BLaER1 treated with 17β-estradiol and CSF1 and Interleukin-3, amounts not matched to agents 10 nM and 100 nM (cell line): Measurements from ENCODE around the gene ARMC7.

Experiments
- H3K27ac ChIP-seq, 11 experiments: shearing (Covaris generic); formaldehyde crosslinking; 2 replicates each; pipeline ENCODE4 v1.8.1; 2022
- H3K27me3 ChIP-seq, 11 experiments: shearing (Covaris generic); formaldehyde crosslinking; 2 replicates each; pipeline ENCODE4 v1.8.1; 2022
- H3K36me3 ChIP-seq, 11 experiments: shearing (Covaris generic); formaldehyde crosslinking; 2 replicates each; pipeline ENCODE4 v1.8.1; 2022
- H3K4me1 ChIP-seq, 10 experiments: shearing (Covaris generic); formaldehyde crosslinking; 2 replicates each; pipeline ENCODE4 v1.8.1; 2022
- H3K4me2 ChIP-seq, 11 experiments: shearing (Covaris generic); formaldehyde crosslinking; 2 replicates each; pipeline ENCODE4 v1.8.1; 2022
- H3K4me3 ChIP-seq, 10 experiments: shearing (Covaris generic); formaldehyde crosslinking; 2 replicates each; pipeline ENCODE4 v1.8.1; 2022
- H3K9ac ChIP-seq, 11 experiments: shearing (Covaris generic); formaldehyde crosslinking; 2 replicates each; pipeline ENCODE4 v1.8.1; 2022
- H3K9me3 ChIP-seq, 11 experiments: shearing (Covaris generic); formaldehyde crosslinking; replicated peaks in 1 of 11; 2 replicates each; pipeline ENCODE4 v1.8.1; 2022
- H4K20me1 ChIP-seq, 11 experiments: shearing (Covaris generic); formaldehyde crosslinking; 2 replicates each; pipeline ENCODE4 v1.8.1; 2022
- Cebpa-rat ChIP-seq, 11 experiments: shearing (Covaris generic); IDR thresholded peaks; 2 replicates each; pipeline ENCODE4 v1.8.1; 2022

Gene ARMC7

DNA sequence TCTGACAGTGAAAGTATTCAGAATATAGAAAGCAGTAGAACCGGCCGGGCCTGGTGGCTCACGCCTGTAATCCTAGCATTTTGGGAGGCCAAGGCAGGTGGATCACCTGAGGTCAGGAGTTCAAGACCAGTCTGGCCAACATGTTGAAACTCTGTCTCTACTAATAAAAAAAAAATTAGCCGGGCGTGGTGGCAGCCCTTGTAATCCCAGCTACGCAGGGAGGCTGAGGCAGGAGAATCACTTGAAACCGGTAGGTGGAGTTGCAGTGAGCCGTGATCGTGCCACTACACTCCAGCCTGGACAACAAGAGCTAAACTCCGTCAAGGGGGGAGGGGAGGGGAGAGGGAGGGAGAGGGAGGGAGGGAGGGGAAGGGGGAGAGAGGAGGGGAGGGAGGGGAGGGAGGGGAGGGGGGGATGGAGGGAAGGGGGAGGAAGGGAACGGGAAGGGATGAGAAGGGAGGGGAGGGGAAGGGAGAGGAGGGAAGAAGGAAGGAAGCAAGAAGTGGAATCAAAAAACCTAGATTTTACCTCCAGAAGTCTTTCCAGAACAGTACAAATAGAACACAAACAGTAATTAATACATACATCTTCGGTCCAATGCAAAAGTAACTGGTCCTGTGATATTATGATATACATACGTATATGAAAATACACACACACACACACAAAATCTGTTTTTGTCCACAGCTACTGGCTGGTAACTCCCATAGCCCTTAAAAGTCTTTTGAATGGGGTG lies 32.6 kb downstream of the ARMC7 start:
- H3K9ac ChIP-seq: no peak overlapping the region
- H3K36me3 ChIP-seq: peaks cover 76 to 98% (median 97%) of the 10 kb centered on the region in 11 experiments
- no peak overlapping the region for H3K27ac ChIP-seq
- H3K9me3 ChIP-seq: no peaks in the 10 kb centered on the region
- peaks cover 20 to 40% (median 30%) of the 10 kb centered on the region in 10 experiments for H3K4me1 ChIP-seq
- H3K4me3 ChIP-seq: no peak overlapping the region
- H4K20me1 ChIP-seq: peaks cover 0 to 84% (median 49%) of the 10 kb centered on the region in 11 experiments; a peak in 17 of 22 replicates
- H3K4me2 ChIP-seq: peak overlapping the region in 3 of 11 experiments; percentile 7 to 53 (median 47); a peak in 6 of 22 replicates
- no peak for TF ChIP-seq Cebpa-rat (IDR thresholded peaks at IDR 0.05)
- no peaks in the 10 kb centered on the region for H3K27me3 ChIP-seq

DNA sequence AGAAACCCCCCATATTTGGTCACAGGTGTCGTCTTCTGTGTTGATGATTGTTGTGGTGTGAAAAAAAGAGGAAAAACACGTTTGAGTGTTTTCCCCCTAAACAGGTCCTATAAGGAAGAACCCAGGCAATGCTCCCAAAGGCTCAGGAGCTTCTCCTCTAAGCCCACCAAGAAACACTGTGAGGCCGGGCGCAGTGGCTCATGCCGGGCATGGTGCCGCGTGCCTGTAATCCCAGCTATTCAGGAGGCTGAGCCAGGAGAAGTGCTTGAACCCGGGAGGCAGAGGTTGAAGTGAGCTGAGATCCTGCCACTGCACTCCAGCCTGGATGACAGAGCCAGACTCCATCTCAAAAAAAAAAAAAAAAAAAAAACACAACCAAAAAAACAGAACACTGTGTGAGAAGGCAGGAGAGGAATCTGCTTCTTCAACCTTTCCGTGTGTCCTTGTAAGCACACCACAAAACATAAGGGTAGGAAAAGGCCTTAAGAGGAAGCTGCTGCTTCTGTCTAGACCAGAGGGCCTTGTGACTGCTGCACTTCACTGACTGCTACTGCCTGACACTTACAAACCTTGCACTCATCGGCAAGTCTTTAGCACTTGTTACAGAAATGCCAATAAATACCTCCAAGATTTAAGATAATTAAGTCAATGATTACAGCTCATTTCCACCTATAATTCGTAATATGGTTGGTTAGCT lies 35.2 kb downstream of the ARMC7 start:
- peaks cover 21 to 65% (median 40%) of the 10 kb centered on the region in 10 experiments for H3K4me1 ChIP-seq

DNA sequence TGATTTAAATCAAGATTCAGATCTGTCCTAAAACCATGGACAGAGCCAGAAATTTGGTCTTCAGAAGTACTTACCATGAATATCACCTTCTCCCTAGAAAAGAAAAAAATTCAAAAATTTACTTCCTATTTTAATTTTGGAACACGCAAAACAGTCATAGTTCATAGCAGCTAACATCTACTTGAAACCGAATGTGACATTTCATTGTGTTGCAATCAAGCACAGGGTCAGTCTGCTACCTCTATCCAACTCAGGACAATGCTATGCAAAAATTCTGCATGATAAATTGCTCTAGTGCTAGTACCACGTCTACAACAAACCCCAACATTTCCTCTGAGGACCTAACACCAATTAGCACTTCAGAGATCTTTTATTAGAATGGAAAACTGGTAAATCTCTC lies 36.8 kb downstream of the ARMC7 start:
- TF ChIP-seq Cebpa-rat (IDR thresholded peaks at IDR 0.05): no peak
- peaks cover 51 to 98% (median 89%) of the 10 kb centered on the region in 11 experiments for H3K36me3 ChIP-seq
- H3K9ac ChIP-seq: 0 out of 22 replicates have a peak overlapping the region, but pooled peaks of 1 of the 11 experiments have one; percentile 15
- peaks cover 0 to 94% (median 81%) of the 10 kb centered on the region in 11 experiments; a peak in 19 of 22 replicates for H4K20me1 ChIP-seq
- H3K27ac ChIP-seq: no peak overlapping the region
- H3K4me1 ChIP-seq: peaks cover 17 to 70% (median 39%) of the 10 kb centered on the region in 10 experiments
- H3K4me2 ChIP-seq: peak overlapping the region in 1 of 11 experiments; percentile 73; a peak in 1 of 22 replicates
- no peak overlapping the region for H3K4me3 ChIP-seq
- no peaks in the 10 kb centered on the region for H3K27me3 ChIP-seq
- H3K9me3 ChIP-seq: no peaks in the 10 kb centered on the region

More for the DNA sequence above, 35.2 kb downstream of the ARMC7 start:
- Histone ChIP-seq H4K20me1 (peaks cover 0 to 92% (median 71%) of the 10 kb centered on the region in 11 experiments; a peak in 19 of 22 replicates), H3K36me3 (peaks cover 63 to 98% (median 96%) of the 10 kb centered on the region in 11 experiments), H3K9ac (peak overlapping the region in 1 of 11 experiments; percentile 7; a peak in 1 of 22 replicates), H3K4me2 (peak overlapping the region in 1 of 11 experiments; percentile 49; a peak in 2 of 22 replicates), H3K9me3 (no peaks in the 10 kb centered on the region), H3K27ac (no peak overlapping the region), H3K4me3 (no peak overlapping the region), H3K27me3 (no peaks in the 10 kb centered on the region)
- no peak for TF ChIP-seq Cebpa-rat (IDR thresholded peaks at IDR 0.05)

DNA sequence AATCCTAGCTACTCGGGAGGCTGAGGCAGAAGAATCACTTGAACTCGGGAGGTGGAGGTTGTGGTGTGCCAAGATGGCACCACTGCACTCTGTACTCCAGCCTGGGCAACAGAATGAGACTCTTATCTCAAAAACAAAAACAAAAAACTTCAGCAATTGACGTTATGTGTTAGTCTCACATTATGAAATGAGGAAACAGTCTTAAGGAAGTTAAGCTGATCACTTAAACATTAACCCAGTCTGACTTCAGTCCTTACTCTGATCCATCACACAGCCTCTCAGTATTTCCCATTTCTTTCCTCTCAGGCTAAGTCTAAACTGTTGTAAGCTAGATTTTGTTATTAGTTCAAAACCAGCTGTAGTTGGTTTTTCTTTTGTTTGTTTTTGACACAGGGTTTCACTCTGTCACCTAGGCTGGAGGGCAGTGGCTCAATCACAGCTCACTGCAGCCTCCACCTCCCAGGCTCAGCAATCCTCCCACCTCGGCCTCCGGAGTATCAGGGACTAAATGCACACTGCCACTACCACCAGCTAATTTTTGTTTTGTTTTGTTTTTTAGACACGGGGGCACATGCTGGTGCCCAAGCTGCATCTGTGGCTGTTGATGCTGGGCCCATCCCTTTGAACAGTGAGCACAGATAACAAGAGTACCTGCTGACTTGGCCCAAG lies 38.2 kb downstream of the ARMC7 start:
- no peaks in the 10 kb centered on the region for H3K9me3 ChIP-seq
- peak overlapping the region in 1 of 11 experiments; percentile 45; a peak in 1 of 22 replicates for H3K9ac ChIP-seq
- peaks cover 0 to 100% (median 90%) of the 10 kb centered on the region in 11 experiments; a peak in 19 of 22 replicates for H4K20me1 ChIP-seq
- H3K4me1 ChIP-seq: peaks cover 22 to 72% (median 43%) of the 10 kb centered on the region in 10 experiments
- H3K4me2 ChIP-seq: peak overlapping the region in 3 of 11 experiments; percentile 14 to 74 (median 73); a peak in 5 of 22 replicates
- TF ChIP-seq Cebpa-rat (IDR thresholded peaks at IDR 0.05): no peak
- no peak overlapping the region for H3K4me3 ChIP-seq
- H3K27me3 ChIP-seq: no peaks in the 10 kb centered on the region
- H3K36me3 ChIP-seq: peaks cover 41 to 92% (median 77%) of the 10 kb centered on the region in 11 experiments
- H3K27ac ChIP-seq: peak overlapping the region in 3 of 11 experiments; percentile 19 to 66 (median 61); a peak in 5 of 22 replicates

DNA sequence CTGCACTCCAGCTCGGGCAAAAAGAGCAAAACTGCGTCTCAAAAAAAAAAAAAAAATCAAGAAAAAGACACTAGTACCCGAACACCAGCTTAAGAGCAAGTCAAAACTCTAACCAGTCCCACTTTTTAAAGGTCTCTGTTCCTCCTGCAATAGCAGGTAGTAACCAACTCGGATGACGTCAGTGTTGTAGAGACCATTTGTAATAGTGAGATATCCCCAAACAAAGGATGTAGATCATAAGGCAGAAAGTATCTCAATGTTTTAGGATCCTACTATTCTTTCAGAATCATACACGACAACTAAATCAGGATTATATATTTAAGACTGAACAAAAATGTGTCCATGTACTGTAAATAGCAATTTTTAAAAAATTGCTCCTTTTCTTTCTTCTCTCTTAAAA lies 42.2 kb downstream of the ARMC7 start:
- H3K27me3 ChIP-seq: no peaks in the 10 kb centered on the region
- peaks cover 0 to 73% (median 68%) of the 10 kb centered on the region in 11 experiments; a peak in 19 of 22 replicates for H4K20me1 ChIP-seq
- peaks cover 30 to 72% (median 52%) of the 10 kb centered on the region in 10 experiments for H3K4me1 ChIP-seq
- H3K27ac ChIP-seq: peak overlapping the region in 8 of 11 experiments; percentile 86 to 97 (median 92); a peak in 9 of 22 replicates
- H3K9me3 ChIP-seq: no peaks in the 10 kb centered on the region
- TF ChIP-seq Cebpa-rat (IDR thresholded peaks at IDR 0.05): no peak
- peak overlapping the region in 9 of 10 experiments; percentile 86 to 100 (median 98); a peak in 16 of 20 replicates for H3K4me3 ChIP-seq
- H3K36me3 ChIP-seq: peaks cover 7 to 52% (median 38%) of the 10 kb centered on the region in 11 experiments
- peak overlapping the region; percentile 87 to 99 (median 96); a peak in 17 of 22 replicates for H3K9ac ChIP-seq
- peak overlapping the region; percentile 74 to 97 (median 95); a peak in 21 of 22 replicates for H3K4me2 ChIP-seq

DNA sequence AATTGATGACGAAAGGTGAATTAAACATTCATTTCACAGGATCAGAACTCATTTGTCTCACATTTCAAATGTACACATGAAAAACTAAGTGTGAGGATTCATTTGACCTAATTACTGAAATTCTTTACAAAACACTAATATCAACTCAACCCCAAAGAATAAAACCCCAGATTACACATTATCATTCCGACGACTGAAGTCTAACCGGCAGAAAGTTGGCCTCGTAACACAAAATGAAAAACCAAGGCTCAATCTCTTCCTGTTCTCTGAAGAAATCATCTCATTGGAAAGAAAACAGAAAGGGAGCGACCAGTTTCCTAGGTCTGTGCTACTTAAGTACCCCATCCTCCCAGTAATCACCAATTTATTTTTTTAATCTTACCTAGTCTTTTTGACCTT lies 42.8 kb downstream of the ARMC7 start:
- H3K4me2 ChIP-seq: peak overlapping the region; percentile 74 to 97 (median 95)
- H3K9ac ChIP-seq: peak overlapping the region; percentile 87 to 99 (median 96); a peak in 21 of 22 replicates
- peaks cover 0 to 67% (median 63%) of the 10 kb centered on the region in 11 experiments; a peak in 19 of 22 replicates for H4K20me1 ChIP-seq
- H3K27ac ChIP-seq: peak overlapping the region in 10 of 11 experiments; percentile 18 to 97 (median 92); a peak in 18 of 22 replicates
- peaks cover 30 to 66% (median 50%) of the 10 kb centered on the region in 10 experiments for H3K4me1 ChIP-seq
- TF ChIP-seq Cebpa-rat (IDR thresholded peaks at IDR 0.05): no peak
- H3K27me3 ChIP-seq: no peaks in the 10 kb centered on the region
- H3K9me3 ChIP-seq: no peaks in the 10 kb centered on the region
- peaks cover 5 to 51% (median 38%) of the 10 kb centered on the region in 11 experiments; a peak in 21 of 22 replicates for H3K36me3 ChIP-seq
- peak overlapping the region; percentile 86 to 100 (median 95) for H3K4me3 ChIP-seq

DNA sequence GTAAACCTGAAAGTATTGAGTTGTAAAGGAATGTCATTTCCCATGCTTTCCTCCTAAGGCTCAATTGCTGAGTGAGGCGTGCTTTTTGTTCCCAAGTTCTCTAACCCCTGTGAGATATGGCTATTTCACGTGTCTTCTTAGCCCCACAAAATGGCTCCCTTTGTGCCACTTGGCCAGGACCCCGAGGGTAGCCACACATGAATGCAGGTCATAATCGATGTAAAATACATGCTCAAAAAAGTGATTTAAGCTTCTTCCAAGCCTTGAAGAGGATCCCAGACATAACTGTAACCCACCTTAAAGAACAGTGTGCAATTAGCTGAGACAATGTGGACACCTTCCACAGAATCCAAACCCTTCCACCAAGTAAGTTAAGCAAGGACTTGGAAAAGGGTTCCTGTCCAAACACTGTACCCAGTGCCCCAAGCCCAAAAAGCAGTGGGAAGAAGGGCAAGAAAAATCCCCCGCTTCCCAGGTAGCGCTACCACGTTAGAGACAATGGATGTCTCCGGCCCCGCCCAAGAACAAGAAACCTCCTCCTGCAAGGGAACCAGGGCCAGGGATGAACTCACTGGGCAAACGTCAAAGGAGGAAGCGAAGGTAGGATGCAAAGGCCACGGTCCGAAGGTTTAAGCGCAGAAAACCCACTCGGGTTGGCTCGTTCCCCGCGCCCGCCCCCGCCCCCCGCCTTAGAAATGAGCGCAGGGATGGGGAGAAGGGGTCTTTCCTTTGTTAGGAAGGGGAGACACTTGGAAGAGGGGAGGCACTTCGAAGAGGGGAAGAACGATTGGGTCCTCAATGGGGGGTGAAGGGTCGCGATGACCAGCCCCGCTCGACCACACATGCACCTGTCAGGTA lies 43.4 kb downstream of the ARMC7 start:
- peak overlapping the region; percentile 74 to 97 (median 95) for H3K4me2 ChIP-seq
- H4K20me1 ChIP-seq: peaks cover 0 to 61% (median 56%) of the 10 kb centered on the region in 11 experiments; a peak in 18 of 22 replicates
- H3K4me3 ChIP-seq: peak overlapping the region; percentile 86 to 100 (median 95)
- H3K36me3 ChIP-seq: peaks cover 6 to 51% (median 35%) of the 10 kb centered on the region in 11 experiments; a peak in 21 of 22 replicates
- no peaks in the 10 kb centered on the region for H3K27me3 ChIP-seq
- peak overlapping the region; percentile 87 to 99 (median 96) for H3K9ac ChIP-seq
- TF ChIP-seq Cebpa-rat (IDR thresholded peaks at IDR 0.05): no peak
- peaks cover 30 to 60% (median 46%) of the 10 kb centered on the region in 10 experiments for H3K4me1 ChIP-seq
- peak overlapping the region; percentile 56 to 97 (median 92); a peak in 21 of 22 replicates for H3K27ac ChIP-seq
- no peaks in the 10 kb centered on the region for H3K9me3 ChIP-seq
